Epithelial cell of prostate (primary cell): ENCODE measurements around the gene SYNDIG1.

Experiments
- DNase-seq: peaks from one replicate; pipeline ENCODE4 v3.0.0-alpha.2; 2011; ENCODE audit warnings: low read depth, low spot score
- H3K27ac ChIP-seq: fragments of 450-650 bp; 2 replicates; pipeline ENCODE4 v1.5.1; 2017; ENCODE audit warnings: mild to moderate bottlenecking

SYNDIG1 gene

GRCh38 chr20:24696396-24696795 is 227.0 kb downstream of the SYNDIG1 start:
- DNase-seq, result no peak
- no peak overlapping the region for H3K27ac ChIP-seq

GRCh38 chr20:24697411-24697810 is 228.0 kb downstream of the SYNDIG1 start:
- H3K27ac ChIP-seq, result no peak overlapping the region
- no peak for DNase-seq

GRCh38 chr20:24698189-24698588 is 228.8 kb downstream of the SYNDIG1 start:
- DNase-seq, result no peak
- H3K27ac ChIP-seq, result no peak overlapping the region

- DNase-seq, result peak; percentile 79
- H3K27ac ChIP-seq, result no peak overlapping the region
Measured at GRCh38 chr20:24698706-24699206, 229.3 kb downstream of the SYNDIG1 start.

- no peak overlapping the region for H3K27ac ChIP-seq
- DNase-seq, result no peak
Measured at GRCh38 chr20:24699321-24700165, 230.1 kb downstream of the SYNDIG1 start.

- no peak overlapping the region for H3K27ac ChIP-seq
- no peak for DNase-seq
Measured at GRCh38 chr20:24700166-24700860, 230.9 kb downstream of the SYNDIG1 start.

- H3K27ac ChIP-seq, result no peak overlapping the region
- DNase-seq, result no peak
Measured at GRCh38 chr20:24701027-24701426, 231.6 kb downstream of the SYNDIG1 start.

- no peak for DNase-seq
Measured at GRCh38 chr20:24701668-24702067, 232.2 kb downstream of the SYNDIG1 start.

GRCh38 chr20:24702501-24703283 is 233.3 kb downstream of the SYNDIG1 start:
- DNase-seq, result no peak

More at GRCh38 chr20:24701668-24702067, 232.2 kb downstream of the SYNDIG1 start:
- H3K27ac ChIP-seq, result no peak overlapping the region

GRCh38 chr20:24703284-24703610 is 233.8 kb downstream of the SYNDIG1 start:
- no peak overlapping the region for H3K27ac ChIP-seq
- no peak for DNase-seq

More at GRCh38 chr20:24702501-24703283, 233.3 kb downstream of the SYNDIG1 start:
- no peak overlapping the region for H3K27ac ChIP-seq

GRCh38 chr20:24704899-24705298 is 235.5 kb downstream of the SYNDIG1 start:
- DNase-seq, result no peak

GRCh38 chr20:24705486-24705885 is 236.1 kb downstream of the SYNDIG1 start:
- DNase-seq, result no peak

More at GRCh38 chr20:24704899-24705298, 235.5 kb downstream of the SYNDIG1 start:
- no peak overlapping the region for H3K27ac ChIP-seq

GRCh38 chr20:24708411-24709295 is 239.2 kb downstream of the SYNDIG1 start:
- no peak for DNase-seq
- H3K27ac ChIP-seq, result no peak overlapping the region

More at GRCh38 chr20:24705486-24705885, 236.1 kb downstream of the SYNDIG1 start:
- H3K27ac ChIP-seq, result no peak overlapping the region
